GM23248 (cell line): ENCODE data around the gene CLCN7.

Experiments
- EZH2 ChIP-seq: fragments of 200-600 bp; sonication (generic); IDR thresholded peaks from 2 replicates; pipeline ENCODE4 v1.6.1; 2018; ENCODE audit warnings: antibody characterized with exemption, mild to moderate bottlenecking; ENCODE audit not compliant: insufficient read depth, poor library complexity, severe bottlenecking
- EZH2phosphoT487 ChIP-seq: fragments of 200-600 bp; sonication (generic); IDR thresholded peaks from 2 replicates; pipeline ENCODE4 v1.6.1; 2018; ENCODE audit warnings: antibody characterized with exemption, moderate library complexity, mild to moderate bottlenecking, low read depth; ENCODE audit not compliant: insufficient read depth

DNA sequence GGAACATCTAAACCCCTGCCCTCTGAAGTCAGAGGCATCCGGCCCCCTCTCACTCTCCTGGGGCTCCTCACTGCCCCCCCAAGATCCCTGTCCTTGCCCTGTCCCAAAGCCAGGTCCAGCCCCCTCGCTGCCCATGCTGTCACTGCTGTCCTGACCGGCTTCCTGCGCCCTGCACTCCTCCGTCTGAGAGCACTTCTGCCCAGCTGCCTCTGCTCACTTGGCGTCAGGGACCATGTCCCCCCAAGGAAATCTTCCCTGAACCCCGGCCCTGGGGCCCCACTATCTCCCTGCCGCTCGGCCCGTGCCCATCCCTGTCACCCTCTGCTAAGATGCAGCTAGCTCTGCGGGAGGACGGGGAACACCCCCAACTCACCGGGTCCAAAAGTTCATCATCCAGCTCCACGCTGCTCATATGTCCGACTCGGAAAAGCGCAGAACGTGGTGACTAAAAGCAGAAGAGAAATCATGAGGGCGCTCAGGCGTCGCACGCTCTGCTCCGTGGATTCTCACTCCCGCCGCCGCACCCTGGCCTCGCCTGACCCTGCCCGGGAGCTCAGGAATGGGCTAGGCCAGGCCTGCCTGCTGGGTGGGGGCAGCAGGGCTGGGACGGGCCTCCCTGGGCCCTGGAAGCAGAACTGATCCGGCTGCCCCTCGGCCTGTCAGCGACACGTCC is 9.8 kb downstream of the CLCN7 start:
- TF ChIP-seq EZH2: no peak
- no peak for TF ChIP-seq EZH2phosphoT487
